Esophagus muscularis mucosa (tissue), 4 donors: Measurements from ENCODE around the gene RDX. TPM values are rescaled to one million over a fixed set of nuclear protein-coding genes. Genes with fewer than 3 reads are reported as not detected.

Experiments used
- DNase-seq: peaks from one replicate; pipeline ENCODE4 v3.0.0-alpha.2; 2017; ENCODE audit errors: extremely low spot score
- H3K27ac ChIP-seq, 4 donors: fragments of 200-600 bp; sonication (generic); replicated peaks in 1 of 4; 1 replicate in 3 of 4; 2 replicates in 1 of 4; pipeline ENCODE4 v1.5.1; 2016 to 2019; ENCODE audit warnings: mild to moderate bottlenecking in 1 of 4
- H3K27me3 ChIP-seq, 4 donors: fragments of 200-600 bp; sonication (generic); one replicate each; pipeline versions ENCODE4 v1.5.1 to v1.6.0; 2016 to 2019
- H3K36me3 ChIP-seq, 4 donors: fragments of 200-600 bp; sonication (generic); one replicate each; pipeline ENCODE4 v1.5.1; 2016 to 2019
- H3K4me1 ChIP-seq, 4 donors: fragments of 200-600 bp; sonication (generic); one replicate each; pipeline ENCODE4 v1.5.1; 2016 to 2019
- H3K4me3 ChIP-seq, 4 donors: fragments of 200-600 bp; sonication (generic); 1 replicate in 2 of 4; 2 replicates in 2 of 4; pipeline ENCODE4 v1.5.1; 2016 to 2019; ENCODE audit warnings: mild to moderate bottlenecking in 4 of 4, moderate library complexity in 1 of 4
- H3K9me3 ChIP-seq, 4 donors: fragments of 200-600 bp; sonication (generic); 1 replicate in 3 of 4; 2 replicates in 1 of 4; pipeline ENCODE4 v1.5.1; 2016 to 2019
- EP300 ChIP-seq: sonication (generic); formaldehyde crosslinking; IDR thresholded peaks from one replicate; pipeline ENCODE4 v1.6.1; 2017; ENCODE audit warnings: antibody characterized with exemption
- POLR2A ChIP-seq: fragments of 450-650 bp; IDR thresholded peaks from one replicate; pipeline ENCODE4 v1.6.1; 2017; ENCODE audit warnings: antibody characterized with exemption, moderate library complexity, mild to moderate bottlenecking, low read depth
- POLR2AphosphoS5 ChIP-seq, 2 donors: sonication (generic); formaldehyde crosslinking; IDR thresholded peaks; one replicate each; pipeline ENCODE4 v1.6.1; 2017; ENCODE audit warnings: antibody characterized with exemption in 2 of 2
- WGBS: methylation state at CpG from one replicate; pipeline ENCODE4 v1.1.5; 2018; 5-methylcytosine and 5-hydroxymethylcytosine counted together
- intact Hi-C: fragments of 100-400 bp; cut with DNase I; formaldehyde crosslinking; loops from one replicate; pipeline ENCODE4 v1.15.1; 2023
- total RNA-seq, 4 donors: library from RNA; depleted of rRNA; stranded (reverse); fragments of >200 nt; gene quantifications; one replicate each; pipeline versions ENCODE4 v1.1.0 to v1.2.1, GENCODE V29; 2016
- TF ChIP-seq, protein P1 (sequence below), 3 experiments: fragments of 200-600 bp in 2 of 3; fragments of 450-650 bp in 1 of 3; sonication (generic) in 2 of 3; IDR thresholded peaks; one replicate each; pipeline ENCODE4 v1.5.1; 2017 to 2019; ENCODE audit warnings: antibody characterized with exemption in 3 of 3, mild to moderate bottlenecking in 2 of 3, moderate library complexity in 1 of 3

The RDX gene
- total RNA-seq, 4 donors from 2014 or later: 86.6 to 105 (median 90.4) TPM

DNA sequence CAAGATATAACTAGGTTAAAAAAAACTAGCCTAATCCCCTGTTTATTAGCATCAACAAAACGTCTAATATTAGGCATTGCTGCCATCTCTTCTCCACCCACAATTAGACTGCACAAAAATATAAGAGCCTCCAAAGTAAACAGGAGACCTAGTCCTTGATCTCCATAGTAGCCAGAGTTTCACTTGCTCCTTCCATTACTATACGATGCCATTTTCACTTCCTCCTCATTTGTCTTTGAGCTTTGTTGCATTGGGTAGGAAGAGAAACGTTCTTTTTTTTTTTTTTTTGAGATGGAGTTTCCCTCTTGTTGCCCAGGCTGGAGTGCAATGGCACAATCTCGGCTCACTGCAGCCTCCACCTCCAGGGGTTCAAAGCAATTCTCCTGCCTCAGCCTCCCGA lies 42.3 kb upstream of the RDX start:
- no peaks in the 10 kb centered on the region for H3K36me3 ChIP-seq
- H3K4me3 ChIP-seq: no peak overlapping the region
- TF ChIP-seq POLR2AphosphoS5 (IDR thresholded peaks at IDR 0.05) (no peak), EP300 (no peak), POLR2A (no peak)
- TF ChIP-seq, protein P1, sequence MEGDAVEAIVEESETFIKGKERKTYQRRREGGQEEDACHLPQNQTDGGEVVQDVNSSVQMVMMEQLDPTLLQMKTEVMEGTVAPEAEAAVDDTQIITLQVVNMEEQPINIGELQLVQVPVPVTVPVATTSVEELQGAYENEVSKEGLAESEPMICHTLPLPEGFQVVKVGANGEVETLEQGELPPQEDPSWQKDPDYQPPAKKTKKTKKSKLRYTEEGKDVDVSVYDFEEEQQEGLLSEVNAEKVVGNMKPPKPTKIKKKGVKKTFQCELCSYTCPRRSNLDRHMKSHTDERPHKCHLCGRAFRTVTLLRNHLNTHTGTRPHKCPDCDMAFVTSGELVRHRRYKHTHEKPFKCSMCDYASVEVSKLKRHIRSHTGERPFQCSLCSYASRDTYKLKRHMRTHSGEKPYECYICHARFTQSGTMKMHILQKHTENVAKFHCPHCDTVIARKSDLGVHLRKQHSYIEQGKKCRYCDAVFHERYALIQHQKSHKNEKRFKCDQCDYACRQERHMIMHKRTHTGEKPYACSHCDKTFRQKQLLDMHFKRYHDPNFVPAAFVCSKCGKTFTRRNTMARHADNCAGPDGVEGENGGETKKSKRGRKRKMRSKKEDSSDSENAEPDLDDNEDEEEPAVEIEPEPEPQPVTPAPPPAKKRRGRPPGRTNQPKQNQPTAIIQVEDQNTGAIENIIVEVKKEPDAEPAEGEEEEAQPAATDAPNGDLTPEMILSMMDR (IDR thresholded peaks at IDR 0.05): no peak
- intact Hi-C loops: no loop called here
- no peak for DNase-seq
- H3K27me3 ChIP-seq: no peaks in the 10 kb centered on the region
- H3K27ac ChIP-seq: no peak overlapping the region
- H3K9me3 ChIP-seq: no peaks in the 10 kb centered on the region
- H3K4me1 ChIP-seq: no peaks in the 10 kb centered on the region
- 74% methylated on average over 5 of the region's 5 CpGs for WGBS

DNA sequence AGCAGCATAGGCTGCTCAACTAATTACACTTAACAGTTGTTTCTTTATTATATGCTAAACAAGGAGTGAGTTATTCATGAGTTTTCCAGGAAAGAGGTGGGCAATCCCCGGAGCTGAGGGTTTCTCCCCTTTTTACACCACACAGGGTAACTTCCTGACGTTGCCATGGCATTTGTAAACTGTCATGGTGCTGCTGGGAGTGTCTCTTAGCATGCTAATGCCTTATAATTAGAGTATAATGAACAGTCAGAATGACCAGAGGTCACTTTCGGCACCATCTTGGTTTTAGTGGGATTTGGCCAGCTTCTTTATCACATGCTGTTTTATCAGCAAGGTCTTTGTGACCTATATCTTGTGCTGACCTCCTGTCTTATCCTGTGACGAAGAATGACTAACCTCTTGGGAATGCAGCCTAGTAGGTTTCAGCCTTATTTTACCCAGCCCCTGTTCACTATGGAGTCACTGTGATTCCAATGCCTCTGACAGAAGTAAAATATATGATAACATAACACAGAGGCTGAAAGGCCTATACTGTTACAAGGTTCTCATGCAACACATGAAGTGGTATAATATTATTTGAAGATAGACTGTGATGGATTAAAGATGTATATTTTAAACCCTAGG lies 41.3 kb upstream of the RDX start:
- Histone ChIP-seq H3K36me3 (no peaks in the 10 kb centered on the region), H3K27me3 (no peaks in the 10 kb centered on the region), H3K4me1 (no peaks in the 10 kb centered on the region), H3K4me3 (no peak overlapping the region), H3K27ac (no peak overlapping the region), H3K9me3 (no peaks in the 10 kb centered on the region)
- WGBS: 72% methylated on average over 4 of the region's 4 CpGs
- DNase-seq: no peak
- TF ChIP-seq POLR2A: no peak
- no peak for TF ChIP-seq EP300
- TF ChIP-seq, protein P1 (IDR thresholded peaks at IDR 0.05): no peak
- TF ChIP-seq POLR2AphosphoS5 (IDR thresholded peaks at IDR 0.05): no peak
- intact Hi-C loops: no loop called here

DNA sequence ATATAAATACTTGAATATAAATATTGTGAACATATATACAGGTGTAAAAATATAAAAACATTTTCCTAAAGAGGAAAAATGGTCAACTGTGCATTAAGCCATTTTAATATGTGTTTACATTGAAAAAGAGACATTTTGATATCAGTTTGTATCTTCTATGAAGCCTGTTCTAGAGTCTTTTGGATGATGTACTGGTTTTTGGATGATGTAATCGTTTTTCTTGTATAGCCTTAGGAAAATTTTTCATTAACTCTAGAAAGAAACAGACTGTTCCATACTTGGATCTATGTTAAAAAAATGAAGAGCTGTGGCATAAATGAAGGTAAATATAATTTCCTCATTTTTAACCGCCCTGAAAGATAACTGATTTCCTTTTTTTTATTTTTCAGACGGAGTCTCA lies 39.6 kb upstream of the RDX start:
- no peak overlapping the region for H3K4me3 ChIP-seq
- WGBS: 79% methylated on average over 3 of the region's 3 CpGs
- TF ChIP-seq EP300: no peak
- no peaks in the 10 kb centered on the region for H3K27me3 ChIP-seq
- no peak for DNase-seq
- no peaks in the 10 kb centered on the region for H3K36me3 ChIP-seq
- H3K27ac ChIP-seq: no peak overlapping the region
- intact Hi-C loops: no loop called here
- no peaks in the 10 kb centered on the region for H3K4me1 ChIP-seq
- H3K9me3 ChIP-seq: no peaks in the 10 kb centered on the region

DNA sequence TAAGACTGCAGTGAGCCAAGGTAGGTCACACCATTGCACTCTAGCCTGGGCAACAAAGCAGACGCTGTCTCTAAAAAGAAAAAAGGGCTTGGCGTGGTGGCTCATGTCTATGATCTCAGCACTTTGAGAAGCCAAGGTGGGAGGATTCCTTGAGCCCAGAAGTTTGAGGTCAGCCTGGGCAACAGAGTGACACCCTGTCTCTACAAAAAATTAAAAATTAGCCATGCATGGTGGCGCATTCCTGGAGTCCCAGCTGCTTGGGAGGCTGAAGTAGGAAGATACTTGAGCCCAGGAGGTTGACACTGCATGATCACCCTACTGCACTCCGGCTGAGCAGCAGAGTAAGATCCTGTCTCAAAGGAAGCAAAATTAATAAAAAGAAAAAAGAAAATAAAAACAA lies 38.9 kb upstream of the RDX start:
- TF ChIP-seq EP300: no peak
- TF ChIP-seq POLR2AphosphoS5 (IDR thresholded peaks at IDR 0.05): no peak
- TF ChIP-seq, protein P1 (IDR thresholded peaks at IDR 0.05): no peak
- no peak for TF ChIP-seq POLR2A
- DNase-seq: no peak
- H3K36me3 ChIP-seq: no peaks in the 10 kb centered on the region
- no peak overlapping the region for H3K4me3 ChIP-seq
- H3K27ac ChIP-seq: no peak overlapping the region
- no peaks in the 10 kb centered on the region for H3K9me3 ChIP-seq
- intact Hi-C loops: no loop called here
- no peaks in the 10 kb centered on the region for H3K27me3 ChIP-seq
- H3K4me1 ChIP-seq: no peaks in the 10 kb centered on the region
- WGBS: 92% methylated on average over 4 of the region's 4 CpGs

DNA sequence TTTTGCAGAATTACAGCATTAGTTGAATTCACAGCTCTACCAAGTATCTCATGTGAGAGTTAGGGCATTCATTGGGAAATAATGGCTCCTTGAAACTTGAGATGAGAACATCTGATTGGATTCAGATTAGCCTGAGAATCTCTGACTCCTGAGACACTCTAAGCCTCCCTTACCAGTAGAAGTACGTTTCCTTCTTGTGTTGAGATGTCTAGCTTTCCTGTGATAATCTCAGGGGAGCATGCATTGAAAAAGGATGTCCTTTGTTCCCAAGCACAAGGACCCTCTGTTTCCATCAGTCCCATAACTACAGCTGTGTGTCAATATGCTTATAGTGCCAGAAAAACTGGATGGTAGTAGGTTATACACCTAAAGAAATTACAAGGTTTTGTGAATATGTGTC lies 35.2 kb upstream of the RDX start:
- no peak overlapping the region for H3K27ac ChIP-seq
- TF ChIP-seq, protein P1 (IDR thresholded peaks at IDR 0.05): no peak
- TF ChIP-seq EP300 (no peak), POLR2A (no peak), POLR2AphosphoS5 (IDR thresholded peaks at IDR 0.05) (no peak)
- peaks cover 0 to 8% (median 0%) of the 10 kb centered on the region in 4 donors for H3K9me3 ChIP-seq
- intact Hi-C loops: no loop called here
- H3K4me1 ChIP-seq: no peaks in the 10 kb centered on the region
- H3K36me3 ChIP-seq: no peaks in the 10 kb centered on the region
- no peaks in the 10 kb centered on the region for H3K27me3 ChIP-seq
- no peak for DNase-seq
- 50% methylated on average over 1 of the region's 1 CpG for WGBS
- no peak overlapping the region for H3K4me3 ChIP-seq
